Activated T-helper 17 cell treated with anti-CD3 and anti-CD28 coated beads, Interleukin-2, amount 50 U/mL, for 72 hours (primary cell): Measurements from ENCODE around the gene WDR20. TPM values are rescaled to one million over a fixed set of nuclear protein-coding genes. Genes with fewer than 3 reads are reported as not detected.
A peak's percentile ranks its signal among the peaks of the same experiment; 100 is the strongest.
"Not testable (repeated sequence)": the region's sequence is repeated elsewhere in the genome, so short reads cannot be mapped to it uniquely, and the experiment has no call there.

ENCODE experiments used
- ATAC-seq: fragments of 150-1000 bp; cut with Tn5 transposase; replicated peaks from 2 replicates; pipeline ENCODE4 v1.10.0; 2021; ENCODE audit warnings: mild to moderate bottlenecking, moderate library complexity
- H3K27ac Mint-ChIP-seq: one replicate; pipeline ENCODE4 v1.8.0; 2022; ENCODE audit warnings: mixed read lengths
- H3K27me3 Mint-ChIP-seq: one replicate; pipeline ENCODE4 v1.8.0; 2022; ENCODE audit warnings: mixed read lengths
- H3K36me3 Mint-ChIP-seq: one replicate; pipeline ENCODE4 v1.8.0; 2022; ENCODE audit warnings: low read depth, mild to moderate bottlenecking, mixed read lengths
- H3K4me1 Mint-ChIP-seq: one replicate; pipeline ENCODE4 v1.8.0; 2022; ENCODE audit warnings: mixed read lengths
- H3K4me3 Mint-ChIP-seq: one replicate; pipeline ENCODE4 v1.8.0; 2022; ENCODE audit warnings: mild to moderate bottlenecking, mixed read lengths
- H3K9me3 Mint-ChIP-seq: one replicate; pipeline ENCODE4 v1.8.0; 2022; ENCODE audit warnings: mixed read lengths
- total RNA-seq, 2 donors: library from RNA; stranded (reverse); gene quantifications; one replicate each; pipeline ENCODE4 v1.2.3, GENCODE V29; 2022

WDR20 gene
- total RNA-seq, 2 donors from 2014 or later = 30.9 to 33.0 TPM

DNA sequence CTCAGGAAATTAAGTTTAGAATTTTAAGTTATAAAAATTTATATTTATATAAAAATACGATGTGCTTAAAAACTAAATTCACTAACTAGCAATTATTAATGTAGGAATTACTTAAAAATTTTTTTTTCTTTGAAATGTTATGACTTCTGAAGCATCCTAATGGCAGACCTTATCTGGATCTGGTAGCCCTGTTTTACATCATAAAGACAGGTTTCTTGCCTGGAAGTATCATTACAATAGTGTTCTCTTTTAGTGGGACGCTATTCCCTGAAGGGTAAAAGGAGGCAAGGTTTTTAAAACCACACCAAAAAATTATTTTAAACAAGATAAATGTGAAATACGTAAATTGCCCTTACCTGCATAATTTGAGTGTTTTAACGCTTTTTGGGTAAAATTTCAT is 2.1 kb downstream of the WDR20 start:
- peaks cover 53% of the 10 kb centered on the region for H3K36me3 Mint-ChIP-seq
- ATAC-seq = no peak
- no peaks in the 10 kb centered on the region for H3K27me3 Mint-ChIP-seq

GRCh38 chr14:102144914-102145313 is 5.2 kb downstream of the WDR20 start:
- H3K27ac Mint-ChIP-seq = no peak overlapping the region
- ATAC-seq = no peak
- H3K36me3 Mint-ChIP-seq = peaks cover 62% of the 10 kb centered on the region
- peaks cover 22% of the 10 kb centered on the region for H3K4me1 Mint-ChIP-seq
- no peaks in the 10 kb centered on the region for H3K27me3 Mint-ChIP-seq
- H3K4me3 Mint-ChIP-seq = no peak overlapping the region
- H3K9me3 Mint-ChIP-seq = no peaks in the 10 kb centered on the region

More for the DNA sequence above, 2.1 kb downstream of the WDR20 start:
- Mint-ChIP-seq H3K9me3 (no peaks in the 10 kb centered on the region), H3K4me1 (peaks cover 27% of the 10 kb centered on the region), H3K4me3 (no peak overlapping the region), H3K27ac (no peak overlapping the region)

- Mint-ChIP-seq H3K4me1 (peaks cover 22% of the 10 kb centered on the region), H3K27me3 (no peaks in the 10 kb centered on the region), H3K4me3 (no peak overlapping the region), H3K27ac (no peak overlapping the region), H3K36me3 (peaks cover 61% of the 10 kb centered on the region), H3K9me3 (no peaks in the 10 kb centered on the region)
- ATAC-seq = no peak
Observed at GRCh38 chr14:102145395-102145794, 5.7 kb downstream of the WDR20 start.

DNA sequence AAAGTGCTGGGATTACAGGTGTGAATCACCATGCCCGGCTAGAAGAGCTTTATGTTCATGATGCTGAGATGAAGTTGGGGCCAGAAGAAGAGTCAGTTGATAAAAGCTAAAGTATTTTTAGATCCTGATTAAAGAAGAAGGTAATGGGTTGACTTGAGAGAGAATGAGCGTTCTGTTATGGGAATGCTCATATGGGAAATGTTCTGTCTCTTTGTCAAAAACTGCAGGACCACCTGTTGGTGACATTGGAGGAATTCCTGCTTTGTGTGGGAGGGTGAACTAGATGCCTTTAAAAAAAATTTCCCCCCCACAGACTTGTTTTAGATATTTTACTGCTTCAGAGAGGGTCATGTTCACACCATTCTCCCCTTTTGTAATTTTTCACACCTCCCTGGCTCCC is 6.7 kb downstream of the WDR20 start:
- H3K9me3 Mint-ChIP-seq = no peaks in the 10 kb centered on the region
- H3K27ac Mint-ChIP-seq = no peak overlapping the region
- peaks cover 63% of the 10 kb centered on the region for H3K36me3 Mint-ChIP-seq
- ATAC-seq = no peak
- no peak overlapping the region for H3K4me3 Mint-ChIP-seq
- no peaks in the 10 kb centered on the region for H3K27me3 Mint-ChIP-seq
- peaks cover 16% of the 10 kb centered on the region for H3K4me1 Mint-ChIP-seq

GRCh38 chr14:102150083-102150482 is 10.4 kb downstream of the WDR20 start:
- Mint-ChIP-seq H3K36me3 (peaks cover 64% of the 10 kb centered on the region), H3K4me1 (peaks cover 33% of the 10 kb centered on the region), H3K4me3 (no peak overlapping the region), H3K9me3 (no peaks in the 10 kb centered on the region), H3K27ac (no peak overlapping the region), H3K27me3 (no peaks in the 10 kb centered on the region)
- no peak for ATAC-seq

GRCh38 chr14:102150744-102151143 is 11.0 kb downstream of the WDR20 start:
- no peak for ATAC-seq
- H3K36me3 Mint-ChIP-seq = peaks cover 61% of the 10 kb centered on the region
- no peak overlapping the region for H3K27ac Mint-ChIP-seq
- no peak overlapping the region for H3K4me3 Mint-ChIP-seq
- peaks cover 35% of the 10 kb centered on the region for H3K4me1 Mint-ChIP-seq
- H3K9me3 Mint-ChIP-seq = no peaks in the 10 kb centered on the region
- H3K27me3 Mint-ChIP-seq = no peaks in the 10 kb centered on the region

GRCh38 chr14:102151411-102151810 is 11.7 kb downstream of the WDR20 start:
- H3K9me3 Mint-ChIP-seq, H3K4me3 Mint-ChIP-seq, ATAC-seq, H3K27me3 Mint-ChIP-seq, H3K27ac Mint-ChIP-seq: not testable (repeated sequence)
- H3K4me1 Mint-ChIP-seq = peaks cover 32% of the 10 kb centered on the region
- peaks cover 57% of the 10 kb centered on the region for H3K36me3 Mint-ChIP-seq

DNA sequence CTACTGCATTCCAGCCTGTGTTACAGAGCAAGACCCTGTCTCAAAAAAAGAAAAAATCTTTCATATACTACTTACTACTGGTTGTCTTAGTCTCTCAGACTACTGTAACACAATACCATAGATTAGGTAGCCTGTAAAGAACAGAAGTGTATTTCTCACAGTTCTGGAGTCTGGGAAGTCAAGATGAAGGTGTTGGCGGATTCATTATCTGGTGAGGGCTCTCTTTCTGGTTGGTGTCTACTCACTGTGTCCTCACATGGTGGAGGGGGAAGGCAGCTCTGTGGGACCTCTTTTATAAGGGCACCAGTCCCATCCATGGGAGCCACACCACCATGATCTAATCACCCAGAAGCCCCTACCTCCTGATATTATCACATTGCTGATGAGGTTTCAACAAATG is 14.4 kb downstream of the WDR20 start:
- Mint-ChIP-seq H3K4me3 (no peak overlapping the region), H3K27me3 (no peaks in the 10 kb centered on the region), H3K9me3 (no peaks in the 10 kb centered on the region), H3K27ac (peak overlapping the region; percentile 58), H3K4me1 (peaks cover 42% of the 10 kb centered on the region), H3K36me3 (peaks cover 51% of the 10 kb centered on the region)
- ATAC-seq = no peak

GRCh38 chr14:102154821-102155549 is 15.3 kb downstream of the WDR20 start:
- Mint-ChIP-seq H3K9me3 (no peaks in the 10 kb centered on the region), H3K27ac (peak overlapping the region; percentile 16), H3K4me1 (peaks cover 42% of the 10 kb centered on the region), H3K36me3 (peaks cover 57% of the 10 kb centered on the region), H3K27me3 (no peaks in the 10 kb centered on the region), H3K4me3 (no peak overlapping the region)
- no peak for ATAC-seq

GRCh38 chr14:102157346-102157745 is 17.6 kb downstream of the WDR20 start:
- H3K4me1 Mint-ChIP-seq = peaks cover 41% of the 10 kb centered on the region
- no peak for ATAC-seq
- peaks cover 39% of the 10 kb centered on the region for H3K36me3 Mint-ChIP-seq
- H3K4me3 Mint-ChIP-seq = no peak overlapping the region
- no peaks in the 10 kb centered on the region for H3K9me3 Mint-ChIP-seq
- peak overlapping the region; percentile 36 for H3K27ac Mint-ChIP-seq
- no peaks in the 10 kb centered on the region for H3K27me3 Mint-ChIP-seq

DNA sequence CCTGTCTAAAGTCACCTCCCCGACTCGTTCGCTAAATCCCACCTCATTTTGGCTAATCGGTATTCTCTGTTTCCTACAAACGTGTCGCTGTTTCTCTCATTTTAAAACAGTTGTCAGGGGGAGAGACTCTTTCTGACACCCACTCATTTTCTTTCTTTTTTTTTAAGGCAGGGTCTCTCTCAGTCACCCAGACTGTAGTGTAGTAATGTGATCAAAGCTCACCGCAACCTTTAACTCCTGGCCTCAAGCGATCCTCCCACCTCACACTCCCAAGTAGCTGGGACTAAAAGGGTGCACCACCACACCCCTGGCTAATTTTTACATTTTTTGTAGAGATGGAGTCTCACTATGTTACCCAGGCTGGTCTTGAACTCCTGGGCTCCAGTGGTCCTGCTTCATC is 19.1 kb downstream of the WDR20 start:
- peaks cover 40% of the 10 kb centered on the region for H3K4me1 Mint-ChIP-seq

GRCh38 chr14:102159841-102160240 is 20.1 kb downstream of the WDR20 start:
- ATAC-seq = no peak
- H3K27me3 Mint-ChIP-seq = no peaks in the 10 kb centered on the region
- H3K36me3 Mint-ChIP-seq = peaks cover 39% of the 10 kb centered on the region
- peaks cover 39% of the 10 kb centered on the region for H3K4me1 Mint-ChIP-seq
- H3K4me3 Mint-ChIP-seq = no peak overlapping the region
- H3K27ac Mint-ChIP-seq = no peak overlapping the region
- no peaks in the 10 kb centered on the region for H3K9me3 Mint-ChIP-seq

More for the DNA sequence above, 19.1 kb downstream of the WDR20 start:
- Mint-ChIP-seq H3K36me3 (peaks cover 30% of the 10 kb centered on the region), H3K9me3 (no peaks in the 10 kb centered on the region), H3K27ac (peak overlapping the region; percentile 66), H3K27me3 (no peaks in the 10 kb centered on the region), H3K4me3 (no peak overlapping the region)
- no peak for ATAC-seq

- Mint-ChIP-seq H3K36me3 (peaks cover 53% of the 10 kb centered on the region), H3K4me3 (no peak overlapping the region), H3K9me3 (no peaks in the 10 kb centered on the region), H3K27ac (peak overlapping the region; percentile 62), H3K27me3 (no peaks in the 10 kb centered on the region), H3K4me1 (peaks cover 47% of the 10 kb centered on the region)
- no peak for ATAC-seq
Observed at GRCh38 chr14:102162487-102162886, 22.8 kb downstream of the WDR20 start.

DNA sequence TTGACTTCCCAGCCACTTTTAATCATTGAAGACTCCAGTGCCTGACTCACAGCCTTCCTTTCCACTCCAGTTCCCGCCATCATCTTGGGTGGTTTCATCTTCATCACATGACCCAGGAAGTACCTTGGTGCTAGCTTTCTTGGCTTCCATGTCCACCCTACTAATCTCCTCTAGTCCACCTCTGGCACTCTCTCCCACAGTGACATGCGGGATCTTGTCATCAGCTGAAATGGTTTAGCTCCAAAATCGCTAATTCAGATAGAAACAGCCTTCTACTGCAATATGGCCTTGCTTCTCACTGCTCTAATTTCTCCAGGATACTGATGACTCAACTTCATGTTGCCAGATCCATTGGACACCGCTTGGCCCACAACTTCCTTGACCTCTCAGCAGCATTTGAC is 24.5 kb downstream of the WDR20 start:
- ATAC-seq = no peak
- H3K27ac Mint-ChIP-seq = no peak overlapping the region
- peaks cover 47% of the 10 kb centered on the region for H3K4me1 Mint-ChIP-seq

DNA sequence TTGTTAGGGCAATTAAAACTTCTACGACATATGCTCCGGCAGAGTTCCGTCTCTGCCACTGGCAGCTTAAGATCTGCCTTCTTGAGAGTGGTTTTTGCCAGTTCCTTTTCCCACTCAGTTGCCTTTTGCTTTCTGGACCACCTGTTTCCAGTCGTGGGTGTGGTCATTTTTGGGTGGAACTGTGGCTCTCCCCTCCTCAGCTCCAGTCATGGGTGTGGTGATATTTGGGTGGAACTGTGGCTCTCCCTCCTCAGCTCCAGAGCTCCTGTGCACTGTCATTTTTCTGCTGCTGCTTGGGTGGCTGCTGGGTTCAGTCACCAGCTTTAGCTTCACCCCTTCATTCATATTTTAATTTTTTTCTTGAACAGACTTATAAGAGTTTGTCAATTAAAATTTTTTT is 25.3 kb downstream of the WDR20 start:
- no peak for ATAC-seq
- Mint-ChIP-seq H3K27me3 (no peaks in the 10 kb centered on the region), H3K27ac (peak overlapping the region; percentile 3), H3K9me3 (no peaks in the 10 kb centered on the region), H3K36me3 (peaks cover 55% of the 10 kb centered on the region), H3K4me1 (peaks cover 49% of the 10 kb centered on the region), H3K4me3 (no peak overlapping the region)

More for the DNA sequence above, 24.5 kb downstream of the WDR20 start:
- Mint-ChIP-seq H3K4me3 (no peak overlapping the region), H3K9me3 (no peaks in the 10 kb centered on the region), H3K27me3 (no peaks in the 10 kb centered on the region), H3K36me3 (peaks cover 60% of the 10 kb centered on the region)
